HG03196 (cell line): ENCODE measurements around the gene GPR142.

ENCODE experiments used
- ATAC-seq: cut with Tn5 transposase; IDR thresholded peaks from one replicate; pipeline ENCODE4 v1.9.1; 2021; ENCODE audit not compliant: unreplicated experiment

GPR142 gene

GRCh38 chr17:74367206-74367605, at the start of gene GPR142:
TSS of gene GPR142 (plus strand) at chr17:74367506. CDS start at chr17:74369541, 2,035 bp downstream.
- no peak for ATAC-seq

GRCh38 chr17:74318391-74318790, 48.9 kb upstream of the GPR142 start:
- ATAC-seq, result no peak

- ATAC-seq, result no peak
These were observed 42.8 kb upstream of the GPR142 start for GRCh38 chr17:74324521-74324920.

- ATAC-seq, result no peak
These were observed 41.9 kb upstream of the GPR142 start for GRCh38 chr17:74325376-74325742.

- ATAC-seq, result no peak
These were observed 41.4 kb upstream of the GPR142 start, which contains the start of gene KIF19 for GRCh38 chr17:74325743-74326379. TSS of gene KIF19 (plus strand) at chr17:74326226. CDS start at chr17:74326350, 124 bp downstream.

GRCh38 chr17:74326506-74326905, 40.8 kb upstream of the GPR142 start:
- no peak for ATAC-seq

- no peak for ATAC-seq
These were observed 38.8 kb upstream of the GPR142 start for GRCh38 chr17:74328487-74328886.

GRCh38 chr17:74329378-74329777, 37.9 kb upstream of the GPR142 start:
- no peak for ATAC-seq

GRCh38 chr17:74330446-74330845, 36.9 kb upstream of the GPR142 start:
- ATAC-seq, result no peak

GRCh38 chr17:74332017-74332650, 35.2 kb upstream of the GPR142 start:
- no peak for ATAC-seq

- no peak for ATAC-seq
These were observed 34.5 kb upstream of the GPR142 start for GRCh38 chr17:74332763-74333283.

- ATAC-seq, result no peak
These were observed 32.8 kb upstream of the GPR142 start for GRCh38 chr17:74334393-74335039.

GRCh38 chr17:74335529-74336062, 31.7 kb upstream of the GPR142 start:
- no peak for ATAC-seq

GRCh38 chr17:74336307-74336706, 31.0 kb upstream of the GPR142 start:
- no peak for ATAC-seq

- no peak for ATAC-seq
These were observed 29.3 kb upstream of the GPR142 start for GRCh38 chr17:74337834-74338500.

GRCh38 chr17:74339537-74340195, 27.6 kb upstream of the GPR142 start:
- ATAC-seq, result no peak

GRCh38 chr17:74340470-74341023, 26.8 kb upstream of the GPR142 start:
- ATAC-seq, result no peak

GRCh38 chr17:74342224-74342623, 25.1 kb upstream of the GPR142 start:
- ATAC-seq, result no peak

GRCh38 chr17:74343121-74343520, 24.2 kb upstream of the GPR142 start:
- no peak for ATAC-seq

- ATAC-seq, result no peak
These were observed 23.6 kb upstream of the GPR142 start for GRCh38 chr17:74343526-74344284.
